DND-41 (cell line): ENCODE results near the gene PRCP.

ENCODE experiments used
- ATAC-seq: fragments of 200-7000 bp; cut with Tn5 transposase; 3 replicates; pipeline ENCODE4 v1.9.1; 2021; ENCODE audit warnings: low read depth; ENCODE audit not compliant: insufficient read depth
- DNase-seq: peaks from one replicate; pipeline ENCODE4 v3.0.0-alpha.2; 2020
- H2AFZ ChIP-seq: 2 replicates; pipeline ENCODE4 v1.6.0; 2012; ENCODE audit warnings: low read depth, low read length
- H3K27ac ChIP-seq: 2 replicates; pipeline ENCODE4 v1.5.1; 2012; ENCODE audit warnings: low read length, inconsistent platforms
- H3K27me3 ChIP-seq: fragments of 200-600 bp; sonication (generic); 2 replicates; pipeline ENCODE4 v1.6.0; 2012; ENCODE audit warnings: low read length, mild to moderate bottlenecking, inconsistent platforms; ENCODE audit not compliant: insufficient read depth, poor library complexity
- H3K36me3 ChIP-seq: 2 replicates; pipeline ENCODE4 v1.5.1; 2012; ENCODE audit warnings: low read length, inconsistent platforms; ENCODE audit not compliant: insufficient read depth
- H3K4me1 ChIP-seq: 2 replicates; pipeline ENCODE4 v1.5.1; 2012; ENCODE audit warnings: mild to moderate bottlenecking, low read length; ENCODE audit not compliant: insufficient read depth
- H3K4me2 ChIP-seq: 2 replicates; pipeline ENCODE4 v1.6.0; 2012; ENCODE audit warnings: mild to moderate bottlenecking, moderate library complexity, low read length, inconsistent platforms; ENCODE audit not compliant: insufficient read depth
- H3K4me3 ChIP-seq, 2 experiments: fragments of 200-600 bp in 1 of 2; shearing (Covaris generic) in 1 of 2; 2 replicates each; pipeline ENCODE4 v1.5.1; 2012 to 2016; ENCODE audit warnings: inconsistent platforms in 2 of 2, low read length in 2 of 2, mild to moderate bottlenecking in 2 of 2, low read depth in 1 of 2, moderate library complexity in 1 of 2
- H3K79me2 ChIP-seq: 2 replicates; pipeline ENCODE4 v1.6.0; 2012; ENCODE audit warnings: low read length, inconsistent platforms; ENCODE audit not compliant: insufficient read depth
- H3K9ac ChIP-seq: 2 replicates; pipeline ENCODE4 v1.6.0; 2012; ENCODE audit warnings: low read depth, mild to moderate bottlenecking, inconsistent platforms, low read length, moderate library complexity
- H3K9me3 ChIP-seq: 2 replicates; pipeline ENCODE4 v1.5.1; 2012; ENCODE audit warnings: low read length, moderate library complexity, mild to moderate bottlenecking, inconsistent platforms; ENCODE audit not compliant: insufficient read depth, severe bottlenecking
- H4K20me1 ChIP-seq: 2 replicates; pipeline ENCODE4 v1.6.0; 2012; ENCODE audit warnings: low read length; ENCODE audit not compliant: insufficient read depth
- EZH2 ChIP-seq: IDR thresholded peaks from 3 replicates; pipeline ENCODE4 v1.6.1; 2012; ENCODE audit warnings: borderline replicate concordance, low read depth, mild to moderate bottlenecking, moderate library complexity, low read length, inconsistent platforms; ENCODE audit not compliant: severe bottlenecking
- TF ChIP-seq, protein P1 (sequence below): IDR thresholded peaks from 2 replicates; pipeline ENCODE4 v1.5.1; 2012; ENCODE audit warnings: borderline replicate concordance, low read length, moderate library complexity, mild to moderate bottlenecking; ENCODE audit not compliant: poor library complexity, severe bottlenecking; ENCODE audit errors: extremely low read depth

Gene PRCP

DNA sequence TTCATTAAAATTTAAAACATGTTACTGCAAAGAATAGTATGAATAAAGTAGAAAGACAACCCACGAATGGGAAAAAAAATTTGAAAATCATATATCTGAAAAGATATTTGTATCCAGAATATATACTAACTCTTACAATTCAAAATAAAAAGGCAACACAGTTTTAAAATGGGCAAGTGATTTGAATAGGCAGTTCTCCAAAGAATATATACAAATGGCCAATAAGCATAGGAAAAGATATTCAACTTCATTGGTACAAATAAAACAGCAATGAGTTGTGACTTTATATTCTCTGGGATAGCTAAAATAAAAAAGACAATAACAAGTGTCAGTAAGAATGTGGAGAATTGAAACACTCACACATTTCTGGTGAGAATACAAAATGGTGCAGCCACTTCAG, 125.0 kb downstream of the PRCP start:
- H3K4me1 ChIP-seq = no peaks in the 10 kb centered on the region
- DNase-seq (no peak), ATAC-seq (no peak)
- H3K27me3 ChIP-seq = no peaks in the 10 kb centered on the region
- H3K9me3 ChIP-seq = no peaks in the 10 kb centered on the region
- H3K79me2 ChIP-seq = no peaks in the 10 kb centered on the region
- H3K36me3 ChIP-seq = no peaks in the 10 kb centered on the region
- no peak overlapping the region for H3K4me3 ChIP-seq
- H2AFZ ChIP-seq = no peak overlapping the region
- H3K27ac ChIP-seq = no peak overlapping the region
- H4K20me1 ChIP-seq = no peaks in the 10 kb centered on the region
- TF ChIP-seq, protein P1, sequence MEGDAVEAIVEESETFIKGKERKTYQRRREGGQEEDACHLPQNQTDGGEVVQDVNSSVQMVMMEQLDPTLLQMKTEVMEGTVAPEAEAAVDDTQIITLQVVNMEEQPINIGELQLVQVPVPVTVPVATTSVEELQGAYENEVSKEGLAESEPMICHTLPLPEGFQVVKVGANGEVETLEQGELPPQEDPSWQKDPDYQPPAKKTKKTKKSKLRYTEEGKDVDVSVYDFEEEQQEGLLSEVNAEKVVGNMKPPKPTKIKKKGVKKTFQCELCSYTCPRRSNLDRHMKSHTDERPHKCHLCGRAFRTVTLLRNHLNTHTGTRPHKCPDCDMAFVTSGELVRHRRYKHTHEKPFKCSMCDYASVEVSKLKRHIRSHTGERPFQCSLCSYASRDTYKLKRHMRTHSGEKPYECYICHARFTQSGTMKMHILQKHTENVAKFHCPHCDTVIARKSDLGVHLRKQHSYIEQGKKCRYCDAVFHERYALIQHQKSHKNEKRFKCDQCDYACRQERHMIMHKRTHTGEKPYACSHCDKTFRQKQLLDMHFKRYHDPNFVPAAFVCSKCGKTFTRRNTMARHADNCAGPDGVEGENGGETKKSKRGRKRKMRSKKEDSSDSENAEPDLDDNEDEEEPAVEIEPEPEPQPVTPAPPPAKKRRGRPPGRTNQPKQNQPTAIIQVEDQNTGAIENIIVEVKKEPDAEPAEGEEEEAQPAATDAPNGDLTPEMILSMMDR = no peak
- no peak for TF ChIP-seq EZH2
- no peak overlapping the region for H3K9ac ChIP-seq
- no peak overlapping the region for H3K4me2 ChIP-seq
